ENCODE measurements around the gene MLH1. TPM values are rescaled to one million over a fixed set of nuclear protein-coding genes. Genes with fewer than 3 reads are reported as not detected.
"Not testable (repeated sequence)": the region's sequence is repeated elsewhere in the genome, so short reads cannot be mapped to it uniquely, and the experiment has no call there.

MLH1 gene
- total RNA-seq (50.3 TPM), polyA plus RNA-seq (ENCODE audit: insufficient read depth in 1 of 8, insufficient read length in 8 of 8, low replicate concordance in 1 of 8) (10 to 100 TPM; 39.9 to 59.4 (median 50.6) TPM)
- long read RNA-seq, donor 1, partial matches to known transcripts = 0 of 3 reads
- long read RNA-seq, donor 1, other reads (novel, unspliced or antisense) = 0 of 3 reads
- long read RNA-seq, donor 2 = 0 reads
- long read RNA-seq, donor 3, transcript MLH1-201 (19 exons, 2,752 nt) = major isoform, 6 of 49 reads
- long read RNA-seq, donor 3, partial matches to known transcripts = 41 of 49 reads
- long read RNA-seq, donor 3, other reads (novel, unspliced or antisense) = 0 of 49 reads
- long read RNA-seq, donor 4, partial matches to known transcripts = 0 of 2 reads
- long read RNA-seq, donor 4, other reads (novel, unspliced or antisense) = 0 of 2 reads
- long read RNA-seq, donor 5, transcript MLH1-201 (19 exons, 2,752 nt) = major isoform, 6 of 8 reads
- long read RNA-seq, donor 5, partial matches to known transcripts = 0 of 8 reads
- long read RNA-seq, donor 5, other reads (novel, unspliced or antisense) = 0 of 8 reads
- long read RNA-seq, donor 6, transcript MLH1-201 (19 exons, 2,752 nt) = major isoform, 8 of 30 reads
- long read RNA-seq, donor 6, partial matches to known transcripts = 21 of 30 reads
- long read RNA-seq, donor 6, other reads (novel, unspliced or antisense) = 0 of 30 reads
- long read RNA-seq, donor 7, partial matches to known transcripts = 32 of 34 reads
- long read RNA-seq, donor 7, other reads (novel, unspliced or antisense) = 0 of 34 reads
- long read RNA-seq, donor 8, partial matches to known transcripts = 6 of 10 reads
- long read RNA-seq, donor 8, other reads (novel, unspliced or antisense) = 0 of 10 reads
- long read RNA-seq, donor 9, partial matches to known transcripts = 0 of 3 reads
- long read RNA-seq, donor 9, other reads (novel, unspliced or antisense) = 0 of 3 reads
- long read RNA-seq, donor 10, transcript MLH1-201 (19 exons, 2,752 nt) = major isoform, 5 of 6 reads
- long read RNA-seq, donor 10, partial matches to known transcripts = 0 of 6 reads
- long read RNA-seq, donor 10, other reads (novel, unspliced or antisense) = 0 of 6 reads
- long read RNA-seq, donor 11, partial matches to known transcripts = 24 of 27 reads
- long read RNA-seq, donor 11, other reads (novel, unspliced or antisense) = 0 of 27 reads

- WGBS (ENCODE audit: insufficient coverage) = under 1% methylated on average over 30 of the region's 47 CpGs
- Histone ChIP-seq H3K4me1 (ENCODE audit: control insufficient read depth, insufficient read depth, low read length) (peaks cover 8% of the 10 kb centered on the region), H3K27me3 (ENCODE audit: control insufficient read depth, insufficient read depth, low read length) (no peaks in the 10 kb centered on the region), H3K4me3 (ENCODE audit: low read length) (peak within 1 kb of the TSS; percentile 93), H3K36me3 (ENCODE audit: control insufficient read depth, insufficient read depth, low read length) (peaks cover 31% of the 10 kb centered on the region), H3K9me3 (replicated peaks; ENCODE audit: control insufficient read depth, low read depth, low read length) (no peaks in the 10 kb centered on the region), H3K27ac (ENCODE audit: low read length) (peak within 1 kb of the TSS; percentile 99)
- peak; percentile 100 for DNase-seq
Observed at GRCh38 chr3:36993326-36994283, at the start of gene MLH1. MLH1 (plus strand) TSS chr3:36993518; CDS start chr3:36993548, 30 bp downstream.

GRCh38 chr3:36943601-36944000, 49.7 kb upstream of the MLH1 start:
- peaks cover 11% of the 10 kb centered on the region for H3K27me3 ChIP-seq (ENCODE audit: control insufficient read depth, insufficient read depth, low read length)
- H3K36me3 ChIP-seq (ENCODE audit: control insufficient read depth, insufficient read depth, low read length) = no peaks in the 10 kb centered on the region
- WGBS (ENCODE audit: insufficient coverage) = 40% methylated on average over 1 of the region's 10 CpGs
- peak overlapping the region; percentile 76 for H3K4me3 ChIP-seq (ENCODE audit: low read length)
- DNase-seq = no peak
- peak overlapping the region; percentile 84 for H3K27ac ChIP-seq (ENCODE audit: low read length)
- peaks cover 14% of the 10 kb centered on the region for H3K9me3 ChIP-seq (replicated peaks; ENCODE audit: control insufficient read depth, low read depth, low read length)
- H3K4me1 ChIP-seq (ENCODE audit: control insufficient read depth, insufficient read depth, low read length) = peaks cover 5% of the 10 kb centered on the region

GRCh38 chr3:36944012-36944640, 49.2 kb upstream of the MLH1 start:
- under 1% methylated on average over 52 of the region's 56 CpGs for WGBS (ENCODE audit: insufficient coverage)

GRCh38 chr3:36944641-36945270, 48.6 kb upstream of the MLH1 start, which contains the start of gene TRANK1:
TRANK1 (minus strand) TSS chr3:36945054; CDS start chr3:36944809, 245 bp downstream.
- peaks cover 11% of the 10 kb centered on the region for H3K27me3 ChIP-seq (ENCODE audit: control insufficient read depth, insufficient read depth, low read length)
- H3K36me3 ChIP-seq (ENCODE audit: control insufficient read depth, insufficient read depth, low read length) = no peaks in the 10 kb centered on the region
- under 1% methylated on average over 67 of the region's 68 CpGs for WGBS (ENCODE audit: insufficient coverage)
- H3K4me3 ChIP-seq (ENCODE audit: low read length) = peak within 1 kb of the TSS; percentile 76
- peaks cover 5% of the 10 kb centered on the region for H3K4me1 ChIP-seq (ENCODE audit: control insufficient read depth, insufficient read depth, low read length)
- DNase-seq = peak; percentile 91
- H3K27ac ChIP-seq (ENCODE audit: low read length) = peak within 1 kb of the TSS; percentile 84
- H3K9me3 ChIP-seq (replicated peaks; ENCODE audit: control insufficient read depth, low read depth, low read length) = peaks cover 14% of the 10 kb centered on the region

More at GRCh38 chr3:36944012-36944640, 49.2 kb upstream of the MLH1 start:
- peak overlapping the region; percentile 76 for H3K4me3 ChIP-seq (ENCODE audit: low read length)
- H3K4me1 ChIP-seq (ENCODE audit: control insufficient read depth, insufficient read depth, low read length) = peaks cover 5% of the 10 kb centered on the region
- H3K27ac ChIP-seq (ENCODE audit: low read length) = peak overlapping the region; percentile 84
- DNase-seq = peak; percentile 80
- no peaks in the 10 kb centered on the region for H3K36me3 ChIP-seq (ENCODE audit: control insufficient read depth, insufficient read depth, low read length)
- H3K9me3 ChIP-seq (replicated peaks; ENCODE audit: control insufficient read depth, low read depth, low read length) = peaks cover 14% of the 10 kb centered on the region
- peaks cover 11% of the 10 kb centered on the region for H3K27me3 ChIP-seq (ENCODE audit: control insufficient read depth, insufficient read depth, low read length)

- no peaks in the 10 kb centered on the region for H3K36me3 ChIP-seq (ENCODE audit: control insufficient read depth, insufficient read depth, low read length)
- peak overlapping the region; percentile 76 for H3K4me3 ChIP-seq (ENCODE audit: low read length)
- peak overlapping the region; percentile 65 for H3K27ac ChIP-seq (ENCODE audit: low read length)
- H3K27me3 ChIP-seq (ENCODE audit: control insufficient read depth, insufficient read depth, low read length) = peaks cover 11% of the 10 kb centered on the region
- 82% methylated on average over 17 of the region's 28 CpGs for WGBS (ENCODE audit: insufficient coverage)
- peaks cover 5% of the 10 kb centered on the region for H3K4me1 ChIP-seq (ENCODE audit: control insufficient read depth, insufficient read depth, low read length)
- H3K9me3 ChIP-seq (replicated peaks; ENCODE audit: control insufficient read depth, low read depth, low read length) = peaks cover 14% of the 10 kb centered on the region
- DNase-seq = no peak
Observed at GRCh38 chr3:36945333-36945980, 47.9 kb upstream of the MLH1 start.

GRCh38 chr3:36947814-36948213, 45.5 kb upstream of the MLH1 start:
- H3K27ac ChIP-seq (ENCODE audit: low read length); DNase-seq; H3K4me1 ChIP-seq (ENCODE audit: control insufficient read depth, insufficient read depth, low read length); H3K4me3 ChIP-seq (ENCODE audit: low read length); H3K27me3 ChIP-seq (ENCODE audit: control insufficient read depth, insufficient read depth, low read length); H3K36me3 ChIP-seq (ENCODE audit: control insufficient read depth, insufficient read depth, low read length): not testable (repeated sequence)
- 92% methylated on average over 4 of the region's 5 CpGs for WGBS (ENCODE audit: insufficient coverage)
- H3K9me3 ChIP-seq (replicated peaks; ENCODE audit: control insufficient read depth, low read depth, low read length) = peaks cover 14% of the 10 kb centered on the region

- DNase-seq = no peak
- Histone ChIP-seq H3K36me3 (ENCODE audit: control insufficient read depth, insufficient read depth, low read length) (no peaks in the 10 kb centered on the region), H3K4me3 (ENCODE audit: low read length) (no peak overlapping the region)
Observed at GRCh38 chr3:36954452-36955134, 38.7 kb upstream of the MLH1 start.

GRCh38 chr3:36956155-36956554, 37.2 kb upstream of the MLH1 start:
- no peak overlapping the region for H3K4me3 ChIP-seq (ENCODE audit: low read length)
- H3K4me1 ChIP-seq (ENCODE audit: control insufficient read depth, insufficient read depth, low read length) = no peaks in the 10 kb centered on the region
- 100% methylated on average over 1 of the region's 3 CpGs for WGBS (ENCODE audit: insufficient coverage)
- no peak for DNase-seq
- H3K36me3 ChIP-seq (ENCODE audit: control insufficient read depth, insufficient read depth, low read length) = no peaks in the 10 kb centered on the region
- H3K9me3 ChIP-seq (replicated peaks; ENCODE audit: control insufficient read depth, low read depth, low read length) = no peaks in the 10 kb centered on the region
- H3K27ac ChIP-seq (ENCODE audit: low read length) = no peak overlapping the region
- H3K27me3 ChIP-seq (ENCODE audit: control insufficient read depth, insufficient read depth, low read length) = no peaks in the 10 kb centered on the region

More at GRCh38 chr3:36954452-36955134, 38.7 kb upstream of the MLH1 start:
- Histone ChIP-seq H3K27me3 (ENCODE audit: control insufficient read depth, insufficient read depth, low read length) (no peaks in the 10 kb centered on the region), H3K9me3 (replicated peaks; ENCODE audit: control insufficient read depth, low read depth, low read length) (no peaks in the 10 kb centered on the region), H3K27ac (ENCODE audit: low read length) (no peak overlapping the region), H3K4me1 (ENCODE audit: control insufficient read depth, insufficient read depth, low read length) (no peaks in the 10 kb centered on the region)
